Endodermal cell (in vitro differentiated cells): ENCODE results near the gene GPN3. TPM values are rescaled to one million over a fixed set of nuclear protein-coding genes. Genes with fewer than 3 reads are reported as not detected.

Experiments used
- DNase-seq: peaks from one replicate; pipeline ENCODE4 v3.0.0-alpha.2; 2017
- H3K27ac ChIP-seq: 2 replicates; pipeline ENCODE4 v1.5.1; 2013; ENCODE audit warnings: mild to moderate bottlenecking, low read depth, low read length, moderate library complexity
- H3K27me3 ChIP-seq: 2 replicates; pipeline ENCODE4 v1.6.1; 2013; ENCODE audit warnings: mild to moderate bottlenecking, low read length, moderate library complexity; ENCODE audit not compliant: insufficient read depth, control insufficient read depth, poor library complexity, severe bottlenecking
- H3K36me3 ChIP-seq: 2 replicates; pipeline ENCODE4 v1.7.0; 2013; ENCODE audit warnings: mild to moderate bottlenecking, low read length, moderate library complexity; ENCODE audit not compliant: control insufficient read depth, insufficient read depth
- H3K4me1 ChIP-seq: one replicate; pipeline ENCODE4 v1.7.0; 2013; ENCODE audit warnings: low read length; ENCODE audit not compliant: control insufficient read depth, insufficient read depth
- H3K4me3 ChIP-seq: 2 replicates; pipeline ENCODE4 v1.5.1; 2013; ENCODE audit warnings: mild to moderate bottlenecking, low read length, moderate library complexity
- H3K9ac ChIP-seq: 2 replicates; pipeline ENCODE4 v1.6.1; 2013; ENCODE audit warnings: mild to moderate bottlenecking, low read length, moderate library complexity; ENCODE audit not compliant: poor library complexity, severe bottlenecking; ENCODE audit errors: extremely low read depth
- H3K9me3 ChIP-seq: 2 replicates; pipeline ENCODE4 v1.6.1; 2013; ENCODE audit warnings: mild to moderate bottlenecking, low read length, moderate library complexity; ENCODE audit not compliant: control insufficient read depth
- H3K27ac Mint-ChIP-seq: 2 replicates; pipeline ENCODE4 v1.8.0; 2020; ENCODE audit warnings: mixed read lengths
- H3K27me3 Mint-ChIP-seq: 2 replicates; pipeline ENCODE4 v1.8.0; 2021; ENCODE audit warnings: mild to moderate bottlenecking, mixed read lengths; ENCODE audit not compliant: insufficient read depth
- H3K36me3 Mint-ChIP-seq: 2 replicates; pipeline ENCODE4 v1.8.0; 2020; ENCODE audit warnings: low read depth, mixed read lengths
- H3K4me1 Mint-ChIP-seq: 2 replicates; pipeline ENCODE4 v1.8.0; 2020; ENCODE audit warnings: mixed read lengths
- H3K4me3 Mint-ChIP-seq: 2 replicates; pipeline ENCODE4 v1.8.0; 2020; ENCODE audit warnings: mild to moderate bottlenecking, moderate library complexity, mixed read lengths
- H3K9me3 Mint-ChIP-seq: 2 replicates; pipeline ENCODE4 v1.8.0; 2020; ENCODE audit warnings: mild to moderate bottlenecking, mixed read lengths
- WGBS, 2 experiments: methylation state at CpG; one replicate each; pipeline versions ENCODE4 v1.1.5 to v1.1.7; 2013; ENCODE audit warnings: missing lambda C conversion rate in 2 of 2, mixed read lengths in 1 of 2; ENCODE audit not compliant: insufficient coverage in 1 of 2, insufficient read length in 1 of 2; 5-methylcytosine and 5-hydroxymethylcytosine counted together
- total RNA-seq, 2 donors: library from RNA; stranded (reverse); fragmentation: NEBNext Ultra II Directional in 1 of 2; extraction: Animal tissue kit (Norgen Biotek cat#: 25700) in 1 of 2; gene quantifications; 2 replicates in 1 of 2; 3 replicates in 1 of 2; pipeline ENCODE4 v1.2.1, GENCODE V29; 2021
- TF ChIP-seq, protein P1 (sequence below): fragments of 200-600 bp; sonication (generic); conservative IDR thresholded peaks from 2 replicates; pipeline ENCODE4 v1.5.0; 2021; ENCODE audit warnings: antibody characterized with exemption, mild to moderate bottlenecking

Gene GPN3
- total RNA-seq, 2 donors from 2014 or later: 40.8 to 50.7 TPM

DNA sequence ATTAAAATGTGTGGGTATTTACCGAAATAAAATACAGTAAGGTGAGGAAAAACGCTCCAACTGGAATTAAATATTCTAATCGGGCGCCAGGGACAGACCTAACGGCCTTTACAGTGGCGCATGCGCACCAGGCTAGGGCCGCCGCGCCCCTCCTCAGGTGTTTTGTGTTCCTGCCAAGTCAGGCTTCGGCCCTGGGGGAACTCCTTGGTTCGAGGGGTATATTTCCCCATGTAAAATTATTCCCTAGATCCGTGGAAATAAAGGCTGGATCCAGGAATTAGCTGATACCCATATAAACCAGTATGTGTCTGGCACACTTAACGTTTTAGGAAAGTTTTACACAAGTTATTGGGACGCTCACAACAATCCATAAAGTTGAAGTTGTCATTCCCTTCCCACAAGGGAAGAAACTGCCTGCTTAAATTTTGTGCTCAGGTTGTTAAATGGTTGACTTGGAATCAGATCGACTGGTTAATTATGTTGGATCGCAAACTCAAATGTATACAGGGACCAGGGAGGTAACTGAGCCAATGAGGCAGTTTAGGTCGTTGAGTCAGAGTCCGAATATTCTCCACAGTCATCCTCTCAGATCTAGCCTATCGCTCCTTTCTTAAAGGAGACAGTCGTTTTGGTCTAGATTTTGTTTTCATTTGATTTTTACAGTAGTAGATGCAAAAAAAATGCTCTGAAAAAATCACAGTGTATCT lies 63.9 kb downstream of the GPN3 start:
- Mint-ChIP-seq H3K9me3 (peaks cover 2% of the 10 kb centered on the region), H3K27me3 (no peaks in the 10 kb centered on the region)
- 11 to 28% methylated on average over 16 to 21 of the region's 21 CpGs for WGBS, 2 experiments

GRCh38 chr12:110403146-110403975 lies 64.7 kb downstream of the GPN3 start, which contains the start of gene ANAPC7:
ANAPC7 (minus strand) TSS chr12:110403708; CDS start chr12:110403627, 81 bp downstream.
- Histone ChIP-seq H3K36me3 (peaks cover 18% of the 10 kb centered on the region), H3K27ac (peak within 1 kb of the TSS; percentile 100), H3K9me3 (no peaks in the 10 kb centered on the region), H3K9ac (peak within 1 kb of the TSS; percentile 97), H3K4me3 (peak within 1 kb of the TSS; percentile 90), H3K27me3 (no peaks in the 10 kb centered on the region), H3K4me1 (no peaks in the 10 kb centered on the region)
- peak; percentile 98 for DNase-seq
- TF ChIP-seq, protein P1, sequence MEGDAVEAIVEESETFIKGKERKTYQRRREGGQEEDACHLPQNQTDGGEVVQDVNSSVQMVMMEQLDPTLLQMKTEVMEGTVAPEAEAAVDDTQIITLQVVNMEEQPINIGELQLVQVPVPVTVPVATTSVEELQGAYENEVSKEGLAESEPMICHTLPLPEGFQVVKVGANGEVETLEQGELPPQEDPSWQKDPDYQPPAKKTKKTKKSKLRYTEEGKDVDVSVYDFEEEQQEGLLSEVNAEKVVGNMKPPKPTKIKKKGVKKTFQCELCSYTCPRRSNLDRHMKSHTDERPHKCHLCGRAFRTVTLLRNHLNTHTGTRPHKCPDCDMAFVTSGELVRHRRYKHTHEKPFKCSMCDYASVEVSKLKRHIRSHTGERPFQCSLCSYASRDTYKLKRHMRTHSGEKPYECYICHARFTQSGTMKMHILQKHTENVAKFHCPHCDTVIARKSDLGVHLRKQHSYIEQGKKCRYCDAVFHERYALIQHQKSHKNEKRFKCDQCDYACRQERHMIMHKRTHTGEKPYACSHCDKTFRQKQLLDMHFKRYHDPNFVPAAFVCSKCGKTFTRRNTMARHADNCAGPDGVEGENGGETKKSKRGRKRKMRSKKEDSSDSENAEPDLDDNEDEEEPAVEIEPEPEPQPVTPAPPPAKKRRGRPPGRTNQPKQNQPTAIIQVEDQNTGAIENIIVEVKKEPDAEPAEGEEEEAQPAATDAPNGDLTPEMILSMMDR: peak; percentile 39
- 0% methylated on average over 24 to 62 of the region's 62 CpGs for WGBS, 2 experiments
- peak within 1 kb of the TSS; percentile 98 for H3K4me3 Mint-ChIP-seq
- H3K27ac Mint-ChIP-seq: peak within 1 kb of the TSS; percentile 100
- peaks cover 2% of the 10 kb centered on the region for H3K9me3 Mint-ChIP-seq
- H3K27me3 Mint-ChIP-seq: no peaks in the 10 kb centered on the region
- H3K4me1 Mint-ChIP-seq: peaks cover 6% of the 10 kb centered on the region
- peaks cover 24% of the 10 kb centered on the region for H3K36me3 Mint-ChIP-seq

More for the DNA sequence above, 63.9 kb downstream of the GPN3 start:
- TF ChIP-seq, protein P1: no peak
- Histone ChIP-seq H3K4me1 (no peaks in the 10 kb centered on the region), H3K9me3 (no peaks in the 10 kb centered on the region), H3K9ac (peak overlapping the region; percentile 97), H3K27me3 (no peaks in the 10 kb centered on the region), H3K4me3 (peak overlapping the region; percentile 90), H3K27ac (peak overlapping the region; percentile 100), H3K36me3 (peaks cover 17% of the 10 kb centered on the region)
- DNase-seq: peak; percentile 93
- Mint-ChIP-seq H3K27ac (peak overlapping the region; percentile 100), H3K4me3 (peak overlapping the region; percentile 98), H3K4me1 (peaks cover 12% of the 10 kb centered on the region), H3K36me3 (peaks cover 22% of the 10 kb centered on the region)

Other genes starting within 250 kb of the GPN3 start
- gene ATP2A2, start 187.0 kb downstream of the GPN3 start, total RNA-seq: 100 to 1,000 TPM; 151 to 235 TPM
- 100 to 1,000 TPM in 1 of 2 donors, 10 to 100 TPM in 1; 86.0 to 100 TPM for gene ANAPC7, start 64.5 kb downstream of the GPN3 start, total RNA-seq
- gene ARPC3, start 17.9 kb downstream of the GPN3 start, total RNA-seq: 100 to 1,000 TPM; 218 to 227 TPM
- gene FAM216A, start 588 bp upstream of the GPN3 start, total RNA-seq: 1 to 10 TPM; 5.5 to 7.2 TPM
- 10 to 100 TPM; 87.7 to 89.4 TPM for gene VPS29, start 33.9 kb upstream of the GPN3 start, total RNA-seq
- gene RAD9B, start 34.1 kb upstream of the GPN3 start, total RNA-seq: under 1 TPM; 0.29 to 0.31 TPM
- 10 to 100 TPM; 15.2 TPM for gene PPTC7, start 115.1 kb upstream of the GPN3 start, total RNA-seq
- gene TCTN1, start 145.9 kb upstream of the GPN3 start, total RNA-seq: 10 to 100 TPM; 29.5 to 44.9 TPM
- 1 to 10 TPM; 8.8 to 9.5 TPM for gene HVCN1, start 220.9 kb upstream of the GPN3 start, total RNA-seq